GM18511 (cell line): ENCODE results near the gene PRR9.
"Not testable (repeated sequence)": the region's sequence is repeated elsewhere in the genome, so short reads cannot be mapped to it uniquely, and the experiment has no call there.

Experiments
- ATAC-seq: cut with Tn5 transposase; IDR thresholded peaks from one replicate; pipeline ENCODE4 v1.9.1; 2021; ENCODE audit warnings: mild to moderate bottlenecking, moderate library complexity; ENCODE audit not compliant: unreplicated experiment

The PRR9 gene

DNA sequence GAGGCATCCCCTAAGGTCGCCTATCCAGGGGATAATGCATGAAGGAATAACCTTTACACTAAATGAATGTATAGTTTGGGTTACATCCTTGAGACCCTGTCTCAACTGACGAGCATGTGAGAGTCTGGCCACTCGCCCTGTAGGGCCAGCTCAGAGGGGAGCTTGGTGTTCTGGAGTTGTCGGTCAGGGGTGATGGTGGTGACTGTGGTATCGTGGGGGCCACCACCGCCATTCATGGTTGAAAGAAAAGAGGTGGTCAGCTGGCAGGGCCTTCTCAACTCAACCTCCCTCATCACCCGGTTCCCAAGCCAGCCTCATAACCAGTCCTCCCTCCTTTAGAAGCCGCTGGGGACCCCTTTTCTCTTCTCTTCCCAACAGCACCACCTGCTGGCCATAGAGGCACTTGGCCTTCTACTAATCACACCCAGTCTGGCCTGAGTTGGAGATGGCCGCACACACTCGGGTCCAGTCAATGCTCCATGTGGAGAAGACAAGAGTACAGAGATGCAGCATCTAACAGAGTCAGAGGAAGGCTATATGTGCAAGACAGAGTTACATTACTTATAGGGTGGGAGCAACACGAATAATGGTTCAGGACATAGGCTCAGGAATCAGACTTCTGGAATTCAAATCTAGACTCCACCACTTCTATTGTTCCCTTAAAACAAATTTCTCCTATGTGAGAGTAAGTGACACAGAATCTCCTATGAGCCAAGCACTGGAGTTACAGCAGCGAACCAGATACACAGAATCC, 11.9 kb downstream of the PRR9 start:
- not testable (repeated sequence) for ATAC-seq

GRCh38 chr1:153231363-153231762, 14.0 kb downstream of the PRR9 start:
- ATAC-seq: no peak

GRCh38 chr1:153231785-153232184, 14.4 kb downstream of the PRR9 start:
- ATAC-seq: no peak

DNA sequence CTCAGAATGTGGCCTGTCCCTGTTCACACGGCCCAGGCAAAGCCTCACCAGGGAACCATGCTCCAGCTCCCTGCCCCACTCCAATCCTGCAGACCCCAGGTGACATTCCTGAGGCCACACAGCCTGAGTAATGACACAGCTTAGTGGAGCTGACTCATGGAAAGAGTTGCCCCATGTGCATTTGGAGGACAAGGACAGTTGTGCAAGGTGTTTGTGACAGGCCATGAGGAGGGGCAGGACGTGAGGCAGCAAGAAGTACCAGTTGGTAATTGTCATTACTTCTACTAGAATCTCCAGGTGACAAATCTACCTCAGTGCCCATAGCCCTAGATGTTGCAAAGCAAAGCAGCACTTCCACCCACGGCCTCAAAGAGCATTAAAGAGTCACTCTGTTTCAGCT, 15.2 kb downstream of the PRR9 start:
- ATAC-seq: no peak

DNA sequence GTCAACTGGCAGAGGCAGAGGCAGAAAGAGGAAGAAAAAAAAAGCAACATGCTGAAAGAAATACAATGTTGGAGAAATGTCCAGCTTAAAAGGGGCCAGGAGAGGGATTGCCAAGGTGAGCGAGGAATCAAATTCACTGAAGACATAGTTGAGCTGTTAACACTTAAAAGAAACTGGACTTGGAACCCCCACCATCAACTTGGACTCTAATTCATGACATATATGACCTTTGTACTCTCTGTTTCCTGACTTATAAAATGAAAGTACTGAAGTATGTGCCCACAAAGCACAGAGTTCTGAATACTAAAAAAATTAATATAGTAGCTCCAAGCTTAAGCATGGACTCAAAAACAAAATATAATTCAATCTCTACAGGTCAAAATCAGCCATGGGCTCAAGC, 16.1 kb downstream of the PRR9 start:
- peak; percentile 52 for ATAC-seq

DNA sequence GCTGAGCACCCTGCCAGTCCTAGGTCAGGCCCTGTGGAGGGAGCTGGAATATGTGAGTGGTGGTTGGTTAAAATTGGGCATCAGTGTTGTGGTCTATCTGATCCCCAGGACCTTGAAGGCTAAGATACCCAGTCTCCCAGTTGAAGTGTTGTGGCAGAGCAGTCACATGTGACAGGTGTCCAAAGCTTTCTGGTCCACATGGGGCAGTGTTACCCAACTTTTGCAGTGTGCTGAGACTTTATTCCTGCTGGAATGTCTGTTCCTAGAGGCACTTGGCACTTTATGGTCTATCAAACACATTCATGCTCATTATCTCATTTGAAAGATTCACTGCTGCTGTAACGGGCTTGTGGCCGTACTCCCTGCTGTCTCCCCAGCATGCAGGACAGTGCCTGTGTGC, 21.1 kb downstream of the PRR9 start:
- ATAC-seq: no peak

GRCh38 chr1:153242160-153242559, 24.8 kb downstream of the PRR9 start:
- no peak for ATAC-seq

- no peak for ATAC-seq
Observed at GRCh38 chr1:153245466-153245865, 28.1 kb downstream of the PRR9 start.

- ATAC-seq: no peak
Observed at GRCh38 chr1:153246018-153246417, 28.6 kb downstream of the PRR9 start.

- no peak for ATAC-seq
Observed at GRCh38 chr1:153246825-153247224, 29.4 kb downstream of the PRR9 start.

DNA sequence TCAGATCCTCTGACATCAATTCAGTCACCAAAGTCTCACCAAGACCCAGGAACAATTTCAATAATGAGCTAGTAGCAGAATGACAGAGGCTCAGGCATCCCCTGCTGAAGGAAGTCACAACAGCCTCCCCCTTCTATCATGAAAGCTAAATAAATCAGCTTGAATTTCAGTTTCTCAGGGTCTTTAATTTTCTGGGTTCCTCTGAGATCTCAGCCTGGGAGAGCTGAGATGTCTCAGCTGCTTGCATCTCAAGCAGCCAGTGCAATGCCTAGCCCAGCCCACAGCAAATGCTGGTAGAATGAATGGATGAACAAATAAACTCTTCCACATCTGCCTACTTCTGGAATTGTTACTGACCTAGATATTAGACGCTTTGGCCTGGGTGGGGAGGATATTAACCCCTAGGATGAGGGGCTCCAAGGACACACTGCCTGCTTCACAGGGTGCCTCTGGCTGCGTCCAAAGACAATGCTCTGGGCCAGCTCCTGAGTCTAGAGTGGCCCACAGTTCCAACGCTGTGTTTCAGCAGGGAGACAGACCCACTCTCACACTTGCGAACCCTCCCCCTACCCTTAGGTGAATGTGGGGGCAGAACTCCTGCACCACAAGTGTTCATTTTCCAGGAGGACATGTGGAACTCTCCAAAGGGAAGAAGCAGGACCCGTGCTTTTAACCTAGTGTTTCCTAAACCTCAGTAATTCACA, 30.9 kb downstream of the PRR9 start:
- ATAC-seq: no peak

DNA sequence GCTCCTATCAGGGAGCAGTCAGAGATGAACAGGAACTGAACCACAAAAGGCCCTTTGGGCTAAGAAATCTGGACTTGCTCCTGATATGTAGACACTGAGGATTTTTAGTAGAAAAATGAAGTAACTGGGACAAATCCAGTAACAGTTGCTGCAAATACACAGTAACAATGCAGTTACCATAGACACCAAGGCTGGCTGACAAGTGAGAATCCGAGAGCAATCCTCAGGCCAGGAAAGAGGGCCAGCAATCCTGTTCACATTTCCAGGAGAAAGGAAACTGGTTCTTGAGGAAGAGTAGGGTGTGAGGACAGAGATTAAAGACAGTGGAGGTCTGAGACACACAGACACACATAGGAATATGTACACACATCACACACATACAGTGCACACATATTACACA, 32.8 kb downstream of the PRR9 start:
- no peak for ATAC-seq

GRCh38 chr1:153251087-153251486, 33.7 kb downstream of the PRR9 start:
- ATAC-seq: no peak

- no peak for ATAC-seq
Observed at GRCh38 chr1:153251562-153251961, 34.2 kb downstream of the PRR9 start.

DNA sequence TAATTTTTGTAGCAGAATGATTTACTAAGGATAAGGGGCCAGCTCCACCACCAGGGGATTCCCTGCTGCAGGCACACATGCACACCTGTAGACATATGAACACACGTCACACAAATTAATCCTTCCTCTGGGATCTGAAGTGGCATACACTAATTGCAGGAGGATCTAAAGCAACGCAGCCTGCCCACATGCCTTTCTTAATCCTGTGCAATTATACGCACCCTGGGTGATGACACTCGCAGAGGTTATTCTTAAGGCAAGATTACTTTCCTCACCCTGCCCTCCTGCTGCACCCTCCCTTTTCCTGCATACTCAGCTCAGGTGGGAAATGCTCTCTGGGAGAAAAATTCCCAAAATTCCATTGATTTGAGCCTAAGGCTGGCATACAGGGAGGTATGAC, 34.6 kb downstream of the PRR9 start:
- ATAC-seq: no peak

DNA sequence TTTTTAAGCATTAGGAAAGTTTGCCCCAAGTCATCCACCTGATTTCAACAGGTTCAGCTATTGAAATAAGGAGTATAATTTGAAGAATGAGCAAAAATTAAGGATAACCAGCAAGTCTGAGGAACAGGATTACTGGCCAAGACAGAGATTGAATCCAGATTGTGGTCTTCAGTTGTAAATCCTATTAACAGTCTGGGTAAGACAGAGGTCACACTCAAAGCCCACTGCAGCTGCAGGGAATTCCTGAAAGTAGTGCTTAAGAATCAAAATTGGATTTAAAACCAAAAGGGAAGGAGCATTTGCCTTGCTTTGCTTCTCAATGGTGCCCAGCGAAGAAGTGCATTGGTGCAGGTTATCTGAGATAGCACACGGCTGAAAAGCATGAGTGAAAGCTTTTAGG, 35.7 kb downstream of the PRR9 start:
- ATAC-seq: no peak

DNA sequence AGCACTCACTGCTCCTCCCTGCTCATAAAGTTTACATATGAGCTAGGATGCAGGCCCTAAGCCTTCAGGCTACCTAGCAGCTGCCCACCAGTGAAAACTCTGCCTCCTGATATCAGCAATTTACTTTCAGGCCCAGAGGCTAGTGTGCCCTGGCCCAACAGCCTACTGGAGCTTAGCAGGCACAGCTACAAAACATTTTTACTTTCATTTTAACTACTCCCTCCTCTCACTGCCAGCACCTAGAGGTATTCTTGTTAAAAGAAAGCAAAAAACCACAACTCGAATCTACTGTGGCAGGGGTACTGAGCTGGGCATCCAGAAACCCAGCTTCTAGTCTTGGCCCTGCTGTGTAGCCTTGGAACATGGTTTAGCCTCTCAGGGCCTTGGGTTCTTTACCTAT, 36.3 kb downstream of the PRR9 start:
- ATAC-seq: peak; percentile 73

DNA sequence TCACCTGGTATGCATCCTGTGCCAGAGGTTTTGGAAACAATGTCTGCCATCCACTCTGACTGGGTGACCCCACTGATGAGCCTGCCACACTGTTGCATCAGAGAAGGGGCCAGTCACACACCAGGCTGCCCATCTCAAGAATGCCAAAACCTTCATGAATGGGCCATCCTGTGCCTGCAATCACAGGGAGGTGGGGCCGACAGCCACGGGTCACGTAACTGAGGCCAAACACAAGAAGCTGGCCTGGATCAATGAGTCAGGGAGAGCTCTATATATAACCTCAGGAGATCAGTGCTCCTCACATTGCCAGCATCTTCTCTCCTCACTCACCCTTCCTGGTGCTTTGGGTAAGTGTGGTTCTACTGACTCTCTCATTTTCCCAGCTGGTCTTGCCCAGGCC, 42.0 kb downstream of the PRR9 start, which contains the start of gene LORICRIN:
Gene LORICRIN, plus strand, starts transcription at position 301 of the 400 bp plus-strand sequence. CDS start 1,263 bp downstream, outside the sequence.
- ATAC-seq: no peak

GRCh38 chr1:153260585-153261280, 43.3 kb downstream of the PRR9 start:
- peak; percentile 51 for ATAC-seq

GRCh38 chr1:153261281-153262069, 44.1 kb downstream of the PRR9 start:
- ATAC-seq: peak; percentile 33

DNA sequence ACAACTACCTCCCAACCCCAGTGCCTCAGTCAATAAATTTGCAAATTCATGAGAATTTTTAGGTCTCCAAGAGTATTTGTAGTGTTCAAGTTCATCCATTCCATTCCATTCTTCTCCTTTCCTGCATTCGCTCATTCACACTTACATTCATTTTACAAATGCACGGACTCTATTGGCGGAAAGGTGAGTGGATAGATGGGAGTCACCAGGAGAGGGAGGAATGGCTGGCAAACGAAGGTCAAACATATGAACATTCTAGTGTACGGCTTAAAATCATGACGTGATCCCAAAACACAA, 44.6 kb downstream of the PRR9 start:
- no peak for ATAC-seq
